ENCODE results near the gene NPLOC4.

NPLOC4 gene

DNA sequence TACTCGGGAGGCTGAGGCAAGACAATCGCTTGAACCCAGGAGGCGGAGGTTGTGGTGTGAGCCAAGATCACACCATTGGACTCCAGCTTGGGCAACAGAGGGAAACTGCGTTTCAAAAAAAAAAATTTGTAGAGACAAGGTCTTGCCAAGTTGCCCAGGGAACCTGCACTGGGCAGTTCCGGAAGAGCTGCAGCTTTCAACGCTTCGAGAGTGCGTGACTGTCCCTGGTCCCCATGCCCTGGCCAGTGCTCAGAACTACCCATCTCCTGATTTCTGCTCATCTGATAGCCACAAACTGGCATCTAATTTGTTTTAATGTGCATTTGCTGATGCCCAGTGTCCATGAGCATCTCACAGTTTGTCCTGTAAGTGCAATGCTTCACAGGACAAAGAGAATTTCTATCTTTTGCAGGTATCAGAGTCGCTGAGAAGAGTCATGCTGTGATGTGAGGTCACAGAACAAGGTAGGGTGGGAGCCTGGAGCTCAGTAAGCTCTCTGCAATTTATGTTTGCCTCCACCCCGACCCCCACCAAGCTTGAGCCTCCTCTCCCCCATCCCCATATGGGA is 128.2 kb downstream of the NPLOC4 start:
- DNase-seq (ENCODE audit: low read depth in 2 of 2), result no peak
